NCI-H1417 (cell line): ENCODE data around the gene EVX1.

Source experiments
- DNase-seq, 3 experiments: peaks; one replicate each; lab custom pipeline; 2025; lab: John Stamatoyannopoulos, UW

Gene EVX1

DNA sequence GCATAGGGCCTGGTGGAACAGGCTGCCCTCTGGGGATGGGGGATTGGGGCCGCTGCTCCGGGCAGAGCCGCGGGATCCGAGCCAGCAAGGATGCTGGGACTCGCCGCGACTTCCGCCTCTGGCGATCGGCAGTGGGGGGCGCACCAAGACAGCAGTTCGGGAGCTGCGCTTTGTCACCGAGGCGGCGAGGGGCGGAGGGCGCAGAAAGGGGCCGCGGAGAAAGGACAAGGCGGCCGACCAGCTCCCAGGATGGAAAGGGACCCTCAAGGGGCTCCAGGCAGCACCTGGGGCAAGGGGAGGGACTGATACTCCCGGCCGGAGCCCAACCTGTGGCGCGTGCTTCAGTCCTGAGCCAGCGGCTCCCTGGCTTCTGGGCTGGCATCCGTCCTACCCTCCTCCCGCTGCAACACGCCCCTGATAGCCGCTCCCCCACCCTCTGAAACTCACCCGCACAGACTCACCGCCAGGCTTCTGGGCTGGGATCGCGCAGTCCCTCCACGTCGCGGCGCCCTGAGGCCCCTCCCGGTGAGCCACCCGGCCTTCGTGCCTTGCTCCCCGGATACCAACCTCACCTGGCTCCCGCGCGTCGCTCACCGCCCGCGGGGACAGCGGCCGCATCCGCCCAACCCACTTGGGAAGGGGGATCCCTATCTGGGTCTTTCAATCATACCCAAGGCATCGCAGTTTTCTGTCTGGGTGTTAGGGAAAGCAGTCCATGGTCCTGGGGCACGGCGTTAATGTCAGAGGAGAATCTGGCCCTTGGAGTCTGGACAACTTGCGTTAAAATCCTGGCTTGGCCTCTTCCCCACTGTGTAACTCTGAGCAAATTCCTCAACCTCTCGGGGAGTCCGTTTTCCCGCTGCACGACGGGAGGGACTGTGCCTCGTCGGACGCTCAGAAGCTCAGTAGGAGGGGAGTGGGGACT is 7.0 kb upstream of the EVX1 start:
- DNase-seq, result peak; percentile 74 to 89 (median 88)

DNA sequence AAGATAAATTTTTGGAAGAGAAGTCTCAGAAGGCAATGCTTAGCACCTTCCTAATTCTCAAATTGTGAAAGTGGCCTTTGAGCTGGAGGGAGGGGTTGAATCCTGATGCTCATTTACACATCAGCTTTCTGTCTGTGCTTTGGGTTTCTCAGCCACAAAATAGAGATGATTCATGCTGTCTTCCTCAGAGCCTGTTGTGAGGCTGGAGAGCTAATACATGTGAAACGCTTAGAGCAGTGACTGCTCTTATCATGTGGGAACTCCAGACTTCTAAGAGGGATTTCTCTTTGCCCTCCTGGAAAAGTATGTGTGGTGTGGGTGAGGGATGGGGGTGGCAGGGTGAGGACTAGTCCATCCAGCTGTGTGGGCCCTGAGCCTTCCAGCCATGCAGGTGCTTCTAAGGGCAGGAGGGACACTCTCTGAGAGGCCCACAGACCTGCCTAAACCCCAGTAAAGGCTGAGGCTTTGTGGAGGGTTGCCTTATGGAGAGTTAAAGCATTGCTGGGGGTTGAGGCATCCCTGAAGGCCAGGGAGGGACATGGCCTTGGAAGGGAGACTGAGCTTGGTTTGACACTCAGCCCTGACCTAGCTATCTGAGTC is 4.8 kb upstream of the EVX1 start:
- DNase-seq, result no peak

DNA sequence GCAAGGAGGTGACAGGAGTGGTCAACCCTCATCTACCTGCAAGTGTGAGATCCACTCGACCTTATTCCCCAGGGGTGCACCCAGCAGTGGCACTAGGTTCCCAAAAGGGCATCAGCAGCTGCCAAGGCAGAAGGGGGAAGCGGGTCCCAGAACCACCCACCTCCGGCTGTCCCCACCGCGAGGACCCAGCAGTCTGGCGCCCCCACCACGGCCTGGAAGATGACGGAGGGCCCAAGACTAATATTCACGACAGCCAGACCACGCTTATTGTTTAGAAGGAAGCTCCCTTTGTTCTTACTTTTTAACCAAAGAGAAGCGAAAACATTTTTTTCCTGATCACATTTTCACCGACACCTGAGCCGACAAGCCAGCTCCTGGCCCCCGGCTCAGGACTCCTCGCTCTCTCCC is 3.6 kb upstream of the EVX1 start:
- DNase-seq, result no peak

DNA sequence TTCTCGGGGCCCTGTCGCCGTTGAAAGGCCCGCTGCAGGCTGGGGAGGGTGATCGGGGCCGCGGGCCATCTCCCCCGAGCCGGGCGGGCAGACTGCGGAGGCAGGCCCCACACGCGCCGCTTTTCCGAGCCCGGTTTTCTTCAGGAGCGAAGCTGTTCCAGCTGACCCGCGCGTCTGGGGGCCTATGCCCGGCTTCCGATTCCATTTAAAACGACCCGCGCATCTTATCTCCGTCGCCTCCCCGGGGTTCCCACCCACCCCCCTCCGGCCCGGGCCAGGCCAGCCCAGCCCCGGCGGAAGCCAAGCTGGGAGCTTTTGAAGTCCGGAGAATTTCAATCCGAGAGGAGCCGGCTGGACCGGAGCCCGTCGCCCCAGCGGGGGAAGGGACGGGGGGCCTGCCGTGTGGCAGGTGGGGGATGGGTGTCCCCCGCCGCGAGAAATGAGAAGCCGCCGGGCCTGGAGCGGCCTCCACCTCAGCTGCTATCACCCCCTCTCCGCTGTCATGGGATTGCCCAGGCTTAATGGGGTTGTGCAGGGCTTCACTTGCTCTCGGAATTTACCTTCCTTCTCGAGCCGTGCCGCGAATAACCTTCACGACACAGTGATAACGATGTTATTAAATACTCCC is 3.1 kb upstream of the EVX1 start:
- no peak for DNase-seq

DNA sequence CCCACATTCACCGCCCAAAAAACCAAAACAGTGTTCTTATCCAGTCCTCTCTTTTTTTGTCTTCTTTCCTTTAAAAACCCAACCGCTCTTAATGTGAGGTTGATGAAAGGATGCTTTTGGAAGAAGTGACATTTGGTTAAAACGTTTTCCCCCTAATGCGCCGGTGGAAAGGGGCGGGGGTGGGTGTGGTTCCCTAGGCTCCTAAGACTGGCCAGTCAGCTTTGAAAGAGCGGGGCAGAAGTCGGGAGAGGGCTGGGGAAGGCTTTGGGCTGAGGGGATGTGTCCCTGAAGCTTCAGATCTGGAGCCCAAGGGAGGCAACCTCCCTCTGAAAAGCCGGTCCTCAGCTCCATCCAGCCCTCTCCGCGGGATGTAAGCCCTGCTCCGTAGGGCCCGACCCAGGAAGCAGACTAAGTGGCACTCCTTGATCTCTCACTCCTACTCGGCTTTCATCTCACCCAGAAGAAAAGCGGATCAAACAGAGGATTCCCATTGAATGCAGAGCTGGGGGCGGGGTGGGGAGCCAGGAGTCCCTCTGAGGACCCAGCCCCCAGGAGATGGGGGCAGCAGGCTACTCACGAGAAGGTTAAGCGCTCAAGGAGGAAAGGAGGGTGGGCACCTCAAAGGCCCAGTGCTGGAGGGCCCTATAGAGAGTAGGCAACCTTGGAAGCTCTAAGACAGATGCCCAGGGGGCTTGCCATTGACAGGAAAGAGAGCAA is 2.4 kb upstream of the EVX1 start:
- DNase-seq, result peak in 1 of 3 experiments; percentile 25

DNA sequence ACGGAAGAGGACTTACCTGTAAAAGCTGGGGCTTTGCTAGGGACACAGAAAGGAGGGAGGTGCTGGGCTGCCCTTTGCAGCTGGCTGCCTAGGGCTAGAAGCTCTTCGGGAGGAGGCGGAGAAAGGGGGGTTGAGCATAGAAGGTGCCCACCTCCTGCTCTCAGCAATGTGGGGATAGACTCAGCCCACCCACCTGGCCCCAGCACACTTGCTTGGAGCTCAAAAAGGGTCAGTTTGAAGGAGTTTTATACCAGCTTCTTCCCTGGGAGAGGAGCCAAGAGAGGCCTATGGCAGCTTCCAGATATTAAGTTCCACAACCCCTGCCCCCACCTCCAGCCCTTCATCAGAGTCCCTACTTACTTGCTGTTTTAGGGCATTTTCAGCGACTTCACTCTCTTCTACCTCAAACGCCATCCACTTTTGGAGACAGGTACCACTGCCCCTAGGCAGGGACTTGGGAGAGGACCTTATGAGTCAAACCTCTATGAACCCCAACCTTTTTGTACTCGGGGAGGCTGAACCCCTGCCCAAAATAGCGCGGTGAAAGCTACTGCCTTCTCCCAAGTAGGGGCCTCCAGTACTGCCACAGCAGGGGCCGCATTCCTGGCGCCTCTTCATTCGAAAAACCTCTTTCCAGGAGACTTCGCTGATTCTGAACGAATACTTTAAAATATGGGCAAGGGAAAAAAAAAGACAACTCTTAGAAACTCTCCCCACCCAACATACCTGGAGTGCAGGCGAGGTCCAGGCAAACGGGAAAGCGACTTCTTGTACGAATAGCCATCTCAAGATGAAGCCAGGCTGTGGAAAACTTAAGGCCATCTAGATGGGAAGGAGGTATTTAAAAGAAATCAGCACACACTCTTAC is 1.2 kb upstream of the EVX1 start:
- DNase-seq, result no peak

DNA sequence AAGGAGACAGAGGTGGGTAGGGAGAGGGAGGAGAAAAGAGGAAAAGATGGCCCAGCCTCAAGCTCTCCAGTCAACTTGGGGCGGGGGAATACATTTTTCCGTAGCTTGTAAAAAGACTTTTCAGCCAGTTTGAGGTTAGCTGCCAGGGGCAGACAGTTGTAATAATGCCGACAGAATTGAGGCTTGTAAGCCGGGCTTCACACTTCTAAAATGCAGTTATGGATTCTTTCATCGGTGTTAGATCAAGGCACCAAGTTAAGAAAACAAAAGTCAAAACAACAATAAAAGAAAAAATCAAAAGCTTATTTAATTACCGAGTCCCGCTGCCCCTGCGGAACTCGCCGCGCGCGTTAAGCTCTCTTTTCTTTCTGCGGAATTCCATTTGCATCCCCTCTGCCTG is 448 bp upstream of the EVX1 start:
- DNase-seq, result no peak

DNA sequence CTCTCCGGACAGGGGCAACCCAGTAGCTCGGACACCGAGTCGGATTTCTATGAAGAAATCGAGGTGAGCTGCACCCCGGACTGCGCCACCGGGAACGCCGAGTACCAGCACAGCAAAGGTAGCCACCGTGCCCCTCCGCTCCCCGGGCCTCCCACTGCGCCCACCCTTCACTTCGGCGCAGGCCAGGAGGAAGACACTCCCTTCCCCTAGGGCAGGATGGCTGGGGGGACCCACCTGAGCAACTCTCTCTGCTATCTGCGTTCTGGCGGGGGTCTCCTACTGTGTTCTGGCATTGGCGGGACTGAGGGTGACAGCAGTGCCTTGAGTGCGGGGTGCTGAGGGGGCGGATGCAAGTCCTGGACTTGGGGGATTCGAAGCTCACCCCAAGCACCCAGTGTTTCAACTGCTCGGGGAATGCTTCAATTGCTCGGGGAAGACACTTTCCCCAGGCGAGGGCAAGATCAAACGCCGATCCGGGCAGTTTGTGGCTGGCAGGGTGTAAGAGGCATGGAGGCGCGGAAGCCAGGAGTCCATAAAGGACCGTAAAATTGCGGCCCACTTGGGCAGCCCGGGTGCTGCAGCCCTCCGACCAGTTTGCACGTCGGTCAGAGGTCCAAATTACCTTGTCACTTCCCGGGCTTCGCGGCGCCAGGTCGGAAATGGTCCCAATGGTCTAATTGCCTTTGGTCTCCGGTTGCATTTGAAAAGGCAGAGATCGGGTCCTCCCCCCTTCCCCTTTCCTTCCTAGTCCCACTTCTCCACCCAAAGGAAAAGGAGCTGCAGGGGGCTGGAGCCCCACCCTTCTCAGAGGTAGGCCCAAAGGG is 950 bp downstream of the EVX1 start:
- no peak for DNase-seq

DNA sequence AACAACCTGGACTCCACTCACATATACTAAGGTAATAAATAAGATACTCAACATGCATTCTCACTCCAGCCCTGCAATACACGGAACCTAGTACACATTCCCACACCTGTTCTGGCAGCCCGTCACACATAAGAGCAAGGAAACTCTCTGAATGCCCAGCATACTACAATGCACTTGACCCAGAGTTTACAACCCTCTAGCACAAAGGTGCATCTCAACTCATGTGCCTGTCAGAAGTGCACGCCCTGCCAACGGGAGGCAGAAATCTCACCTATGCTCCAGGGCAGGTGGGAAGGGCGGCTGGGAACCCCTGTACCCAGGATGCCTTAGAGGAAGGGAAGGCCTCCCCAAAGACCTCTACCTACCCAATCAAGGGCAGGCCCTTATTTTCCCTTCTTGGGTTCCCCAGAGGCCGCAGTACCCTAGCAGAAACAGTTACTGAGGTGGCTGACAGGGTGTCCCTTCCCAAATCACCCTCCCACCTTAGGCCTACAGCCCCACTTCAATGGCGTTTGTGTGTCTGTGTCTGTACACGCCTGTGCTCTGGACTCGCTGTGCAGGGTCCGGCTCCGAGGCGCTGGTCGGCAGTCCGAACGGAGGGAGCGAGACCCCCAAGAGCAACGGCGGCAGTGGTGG is 2.0 kb downstream of the EVX1 start:
- no peak for DNase-seq

DNA sequence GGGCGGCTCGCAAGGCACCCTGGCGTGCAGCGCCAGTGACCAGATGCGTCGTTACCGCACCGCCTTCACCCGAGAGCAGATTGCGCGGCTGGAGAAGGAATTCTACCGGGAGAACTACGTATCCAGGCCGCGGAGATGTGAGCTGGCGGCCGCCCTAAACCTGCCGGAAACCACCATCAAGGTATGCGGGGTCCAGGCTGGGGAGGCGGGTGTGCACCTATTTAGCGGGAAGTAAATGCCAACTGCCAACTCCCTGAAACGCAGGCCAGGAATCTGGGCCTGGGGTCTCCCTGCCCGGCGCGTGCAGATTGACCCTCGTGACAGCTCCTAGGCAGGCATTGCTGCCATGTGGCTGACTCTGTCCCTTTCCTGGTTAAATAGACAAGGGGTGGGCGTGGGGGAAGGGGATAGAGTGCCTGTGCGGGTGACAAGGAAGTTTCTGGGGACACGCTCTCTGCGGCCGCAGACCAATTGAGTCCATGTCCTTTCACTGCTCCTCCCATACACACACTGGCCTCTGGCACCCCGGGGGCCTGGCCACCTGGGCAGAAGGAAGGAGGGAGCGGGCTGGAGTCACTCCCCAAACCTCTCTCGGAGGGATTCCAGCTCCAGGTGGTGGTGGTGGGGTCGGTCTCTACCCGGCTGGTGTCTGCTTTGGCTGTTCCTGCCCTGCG is 2.7 kb downstream of the EVX1 start:
- no peak for DNase-seq

DNA sequence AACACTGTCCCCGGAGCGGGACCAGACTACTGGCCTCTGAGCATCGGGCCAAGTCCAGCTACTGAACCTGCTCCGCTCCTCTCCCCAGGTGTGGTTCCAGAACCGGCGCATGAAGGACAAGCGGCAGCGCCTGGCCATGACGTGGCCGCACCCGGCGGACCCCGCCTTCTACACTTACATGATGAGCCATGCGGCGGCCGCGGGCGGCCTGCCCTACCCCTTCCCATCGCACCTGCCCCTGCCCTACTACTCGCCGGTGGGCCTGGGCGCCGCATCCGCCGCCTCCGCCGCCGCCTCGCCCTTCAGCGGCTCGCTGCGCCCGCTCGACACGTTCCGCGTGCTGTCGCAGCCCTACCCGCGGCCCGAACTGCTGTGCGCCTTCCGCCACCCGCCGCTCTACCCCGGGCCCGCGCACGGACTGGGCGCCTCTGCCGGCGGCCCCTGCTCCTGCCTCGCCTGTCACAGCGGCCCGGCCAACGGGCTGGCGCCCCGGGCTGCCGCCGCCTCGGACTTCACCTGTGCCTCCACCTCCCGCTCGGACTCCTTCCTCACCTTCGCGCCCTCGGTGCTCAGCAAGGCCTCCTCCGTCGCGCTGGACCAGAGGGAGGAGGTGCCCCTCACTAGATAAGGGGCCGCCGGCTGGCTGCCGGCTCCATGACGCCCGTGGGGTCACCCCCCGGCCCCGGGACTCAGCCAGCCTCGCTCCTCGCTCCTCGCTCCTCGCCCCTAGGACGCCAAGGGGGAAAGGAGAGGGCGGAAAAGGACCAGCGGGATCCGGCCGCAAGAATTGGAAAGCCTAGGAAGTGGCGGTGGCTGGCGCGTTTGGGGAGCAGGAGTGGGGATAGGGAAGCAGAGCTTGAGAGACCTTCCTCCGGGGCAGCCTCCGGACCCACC is 3.4 kb downstream of the EVX1 start:
- peak in 2 of 3 experiments; percentile 76 to 79 for DNase-seq

DNA sequence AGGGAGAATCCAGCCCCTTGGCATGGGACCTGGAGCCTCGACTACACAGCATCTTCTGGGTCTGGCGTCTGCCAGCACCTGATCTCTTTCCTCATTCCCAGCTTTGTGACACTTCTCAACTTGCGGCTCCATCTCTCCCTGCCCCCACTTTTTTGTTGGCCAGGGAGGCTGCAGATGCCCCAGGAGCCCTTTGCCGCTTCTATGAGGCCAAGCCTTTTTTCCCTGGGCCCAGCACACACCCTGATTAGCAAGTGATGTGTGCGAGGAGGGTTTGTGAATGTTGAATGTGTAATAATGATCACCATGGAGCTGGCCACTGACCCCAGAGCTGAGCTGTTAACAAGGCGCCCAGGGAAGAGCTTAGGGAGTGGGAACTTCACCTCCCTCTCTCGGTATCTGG is 4.4 kb downstream of the EVX1 start:
- peak in 1 of 3 experiments; percentile 12 for DNase-seq

DNA sequence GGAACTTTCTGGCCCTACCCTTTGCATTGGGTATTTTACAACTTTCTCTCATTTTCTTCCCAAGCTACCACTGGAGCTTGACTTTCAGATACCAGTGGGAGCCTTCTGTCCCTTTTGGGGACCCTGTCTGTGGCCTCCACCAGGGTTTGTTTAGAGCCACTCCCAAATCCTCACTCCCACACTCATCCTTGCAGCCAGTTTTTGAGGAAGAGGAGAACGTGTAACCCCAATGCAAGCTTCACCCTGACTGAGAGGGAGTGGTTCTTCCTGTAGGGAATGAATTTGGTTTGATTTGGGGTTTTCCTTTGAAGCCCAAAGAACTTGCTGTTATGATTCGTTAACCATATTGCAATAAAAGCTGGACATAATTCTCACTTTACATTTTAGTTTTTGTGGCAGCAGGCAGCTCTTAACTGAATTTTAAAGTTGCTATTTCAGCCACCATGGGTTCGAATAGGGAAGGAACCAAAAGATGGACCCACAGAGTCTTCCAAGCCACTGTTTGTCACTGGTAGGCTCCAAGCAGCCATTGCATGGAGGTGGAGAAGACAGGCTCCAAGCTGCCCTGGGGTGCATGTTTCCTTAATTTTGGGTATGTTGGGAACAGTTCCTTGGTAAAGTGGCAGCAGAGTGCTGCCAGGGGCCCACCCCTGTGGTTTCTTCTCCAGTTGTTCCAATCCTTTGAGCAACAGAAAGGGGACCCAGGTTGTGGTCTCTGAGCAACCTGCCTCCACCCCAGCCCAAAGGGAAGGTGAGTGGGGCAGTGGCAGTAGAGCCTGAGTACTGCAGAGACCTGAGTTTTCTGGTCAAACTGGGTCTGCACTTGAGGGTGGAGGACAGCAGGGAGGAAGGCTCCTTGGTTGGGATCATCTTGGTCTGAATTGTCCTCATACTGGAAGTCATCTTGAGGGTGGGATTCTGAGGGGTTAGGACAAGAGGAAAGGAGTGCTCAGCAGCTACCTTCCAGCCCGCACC is 5.1 kb downstream of the EVX1 start:
- no peak for DNase-seq

DNA sequence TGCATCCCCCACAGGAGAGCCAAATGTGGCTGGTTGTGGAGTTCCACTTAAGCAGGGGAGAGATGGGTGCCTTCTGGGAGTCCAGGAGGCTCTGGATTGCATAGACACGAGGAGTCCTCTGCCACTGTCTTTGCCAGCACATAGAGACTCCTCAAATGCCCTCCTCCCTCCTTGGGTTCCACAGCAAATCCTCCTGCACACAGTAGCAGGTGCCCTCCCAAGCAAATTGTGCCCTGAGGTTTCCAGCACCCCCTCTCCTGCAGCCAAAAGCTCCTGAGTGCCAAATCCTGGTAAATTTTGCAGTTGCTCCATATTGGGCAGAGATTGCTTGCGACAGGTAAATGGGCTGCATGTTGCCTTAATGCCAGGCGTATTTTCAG is 5.8 kb downstream of the EVX1 start:
- no peak for DNase-seq

DNA sequence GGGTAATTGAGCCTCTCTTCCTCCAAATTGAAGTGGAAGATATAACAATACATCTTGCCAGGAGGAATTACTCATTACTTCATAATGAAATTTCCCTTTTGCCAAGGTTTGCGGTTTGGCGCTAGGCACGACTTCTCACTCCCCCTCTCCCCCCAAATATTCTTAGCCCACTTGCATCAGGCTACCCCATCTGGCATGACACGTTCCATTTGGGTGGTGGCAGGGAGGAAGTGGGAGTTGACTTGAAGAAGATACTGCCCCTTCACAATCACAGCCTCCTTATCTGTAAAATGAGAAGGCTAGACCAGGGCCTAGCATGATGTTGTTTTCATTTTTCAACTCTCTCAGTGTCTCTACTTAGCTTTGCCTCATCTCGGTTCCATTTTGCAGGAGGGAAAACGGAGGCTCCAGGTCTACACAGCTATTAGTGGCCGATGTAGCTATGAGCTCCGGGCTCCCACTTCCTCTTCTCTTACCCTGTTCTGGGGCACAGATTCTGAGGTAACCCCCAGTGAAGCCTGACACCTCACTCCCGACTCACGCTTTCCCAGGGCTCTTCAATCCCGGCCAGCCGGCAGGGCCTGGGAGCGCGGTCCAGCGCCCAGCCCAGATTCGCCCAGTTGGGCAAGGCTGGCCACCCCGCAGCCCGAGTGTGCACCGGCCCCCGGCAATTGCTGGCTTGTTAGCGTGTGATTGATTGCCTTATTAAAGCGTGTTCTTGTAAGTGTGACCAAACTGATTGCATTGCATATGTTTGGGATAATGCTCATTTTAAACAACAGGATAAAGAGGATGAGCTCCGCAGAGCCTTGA is 6.5 kb downstream of the EVX1 start:
- DNase-seq, result no peak
